K562 (cell line): ENCODE data around the gene NPC1L1. TPM values are rescaled to one million over a fixed set of nuclear protein-coding genes. Genes with fewer than 3 reads are reported as not detected.

Experiments
- HDAC1 ChIP-seq, 2 experiments: fragments of 450-650 bp; IDR thresholded peaks; 2 replicates each; pipeline ENCODE4 v1.6.1; 2016 to 2017; ENCODE audit warnings: inconsistent platforms in 1 of 2, mild to moderate bottlenecking in 1 of 2, moderate library complexity in 1 of 2
- NFRKB ChIP-seq: fragments of 450-650 bp; IDR thresholded peaks from 2 replicates; pipeline ENCODE4 v1.6.1; 2016; ENCODE audit warnings: low read depth
- RBM22 ChIP-seq: fragments of 200-400 bp; formaldehyde crosslinking; IDR thresholded peaks from 2 replicates; pipeline ENCODE4 v1.6.1; 2018; ENCODE audit warnings: low read length, low read depth; ENCODE audit not compliant: poor library complexity, severe bottlenecking
- USF1 ChIP-seq: sonication (generic); formaldehyde crosslinking; IDR thresholded peaks from 2 replicates; pipeline ENCODE4 v1.9.0; 2022; ENCODE audit warnings: mild to moderate bottlenecking, missing genetic modification reagents
- polyA plus RNA-seq, 8 experiments: library from polyadenylated mRNA; depleted of rRNA in 4 of 8; stranded (reverse) in 5 of 8; unstranded in 3 of 8; fragments of >200 nt; fragmentation: Nextera tagmentation in 2 of 8; fragmentation: Illumina TruSeq in 1 of 8; extraction: Ambion mirVana in 2 of 8; extraction: Trizol in 1 of 8; gene quantifications; 2 replicates each; pipeline versions ENCODE4 v1.2.1 to v1.2.3, GENCODE V29; 2011 to 2014; ENCODE audit warnings: inconsistent platforms in 1 of 8, missing spikeins in 1 of 8
- total RNA-seq, 7 experiments: library from RNA; depleted of rRNA in 6 of 7; stranded (reverse); fragments of >200 nt in 6 of 7; fragmentation: Illumina TruSeq in 2 of 7; extraction: Trizol in 2 of 7; gene quantifications; 2 replicates each; pipeline versions ENCODE4 v1.2.1 to v1.2.3, GENCODE V29; 2011 to 2021; ENCODE audit warnings: low replicate concordance in 1 of 7
- TF ChIP-seq, protein P1 (sequence below), 2 experiments: fragments of 450-650 bp in 1 of 2; sonication (generic) in 1 of 2; formaldehyde crosslinking in 1 of 2; IDR thresholded peaks; 2 replicates each; pipeline versions ENCODE4 v1.7.1 to v1.9.0; 2016 to 2022; ENCODE audit warnings: inconsistent platforms in 1 of 2, mild to moderate bottlenecking in 1 of 2, missing genetic modification reagents in 1 of 2
- TF ChIP-seq, protein P2 (sequence below): fragments of 250-450 bp; sonication (Bioruptor Pico); IDR thresholded peaks from 2 replicates; pipeline ENCODE4 v1.4.0; 2020; ENCODE audit warnings: mild to moderate bottlenecking
- TF ChIP-seq, protein P3 (sequence below): sonication (generic); formaldehyde crosslinking; IDR thresholded peaks from 2 replicates; pipeline ENCODE4 v1.8.0; 2022; ENCODE audit warnings: mild to moderate bottlenecking, missing genetic modification reagents
- TF ChIP-seq, protein P4 (sequence below): sonication (generic); formaldehyde crosslinking; IDR thresholded peaks from 2 replicates; pipeline ENCODE4 v1.8.1; 2023; ENCODE audit warnings: mild to moderate bottlenecking, missing genetic modification reagents

The NPC1L1 gene
- total and polyA plus RNA-seq, 9 of the 15 experiments (the other 6 are each of a cell fraction or from before 2014, with no cell fraction given) = 0.01 to 0.18 (median 0.07) TPM; not detected in 4

GRCh38 chr7:44573464-44574286, 32.5 kb upstream of the NPC1L1 start, which contains the start of gene DDX56 (continued):
- TF ChIP-seq, protein P1, sequence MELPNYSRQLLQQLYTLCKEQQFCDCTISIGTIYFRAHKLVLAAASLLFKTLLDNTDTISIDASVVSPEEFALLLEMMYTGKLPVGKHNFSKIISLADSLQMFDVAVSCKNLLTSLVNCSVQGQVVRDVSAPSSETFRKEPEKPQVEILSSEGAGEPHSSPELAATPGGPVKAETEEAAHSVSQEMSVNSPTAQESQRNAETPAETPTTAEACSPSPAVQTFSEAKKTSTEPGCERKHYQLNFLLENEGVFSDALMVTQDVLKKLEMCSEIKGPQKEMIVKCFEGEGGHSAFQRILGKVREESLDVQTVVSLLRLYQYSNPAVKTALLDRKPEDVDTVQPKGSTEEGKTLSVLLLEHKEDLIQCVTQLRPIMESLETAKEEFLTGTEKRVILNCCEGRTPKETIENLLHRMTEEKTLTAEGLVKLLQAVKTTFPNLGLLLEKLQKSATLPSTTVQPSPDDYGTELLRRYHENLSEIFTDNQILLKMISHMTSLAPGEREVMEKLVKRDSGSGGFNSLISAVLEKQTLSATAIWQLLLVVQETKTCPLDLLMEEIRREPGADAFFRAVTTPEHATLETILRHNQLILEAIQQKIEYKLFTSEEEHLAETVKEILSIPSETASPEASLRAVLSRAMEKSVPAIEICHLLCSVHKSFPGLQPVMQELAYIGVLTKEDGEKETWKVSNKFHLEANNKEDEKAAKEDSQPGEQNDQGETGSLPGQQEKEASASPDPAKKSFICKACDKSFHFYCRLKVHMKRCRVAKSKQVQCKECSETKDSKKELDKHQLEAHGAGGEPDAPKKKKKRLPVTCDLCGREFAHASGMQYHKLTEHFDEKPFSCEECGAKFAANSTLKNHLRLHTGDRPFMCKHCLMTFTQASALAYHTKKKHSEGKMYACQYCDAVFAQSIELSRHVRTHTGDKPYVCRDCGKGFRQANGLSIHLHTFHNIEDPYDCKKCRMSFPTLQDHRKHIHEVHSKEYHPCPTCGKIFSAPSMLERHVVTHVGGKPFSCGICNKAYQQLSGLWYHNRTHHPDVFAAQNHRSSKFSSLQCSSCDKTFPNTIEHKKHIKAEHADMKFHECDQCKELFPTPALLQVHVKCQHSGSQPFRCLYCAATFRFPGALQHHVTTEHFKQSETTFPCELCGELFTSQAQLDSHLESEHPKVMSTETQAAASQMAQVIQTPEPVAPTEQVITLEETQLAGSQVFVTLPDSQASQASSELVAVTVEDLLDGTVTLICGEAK (IDR thresholded peaks at IDR 0.05) = peak; percentile 96
- TF ChIP-seq, protein P1 (CRISPR knock-in tag; IDR thresholded peaks at IDR 0.05) = no peak
- TF ChIP-seq RBM22 (peak; percentile 40), HDAC1 (IDR thresholded peaks at IDR 0.05) (peak in 1 of 2 experiments; percentile 91; a peak in 2 of 4 replicates), NFRKB (peak; percentile 65), USF1 (CRISPR knock-in tag) (peak; percentile 46; the same call in 1 of the 2 replicates)
- TF ChIP-seq, protein P2, sequence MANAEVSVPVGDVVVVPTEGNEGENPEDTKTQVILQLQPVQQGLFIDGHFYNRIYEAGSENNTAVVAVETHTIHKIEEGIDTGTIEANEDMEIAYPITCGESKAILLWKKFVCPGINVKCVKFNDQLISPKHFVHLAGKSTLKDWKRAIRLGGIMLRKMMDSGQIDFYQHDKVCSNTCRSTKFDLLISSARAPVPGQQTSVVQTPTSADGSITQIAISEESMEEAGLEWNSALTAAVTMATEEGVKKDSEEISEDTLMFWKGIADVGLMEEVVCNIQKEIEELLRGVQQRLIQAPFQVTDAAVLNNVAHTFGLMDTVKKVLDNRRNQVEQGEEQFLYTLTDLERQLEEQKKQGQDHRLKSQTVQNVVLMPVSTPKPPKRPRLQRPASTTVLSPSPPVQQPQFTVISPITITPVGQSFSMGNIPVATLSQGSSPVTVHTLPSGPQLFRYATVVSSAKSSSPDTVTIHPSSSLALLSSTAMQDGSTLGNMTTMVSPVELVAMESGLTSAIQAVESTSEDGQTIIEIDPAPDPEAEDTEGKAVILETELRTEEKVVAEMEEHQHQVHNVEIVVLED = peak; percentile 77
- TF ChIP-seq, protein P3, sequence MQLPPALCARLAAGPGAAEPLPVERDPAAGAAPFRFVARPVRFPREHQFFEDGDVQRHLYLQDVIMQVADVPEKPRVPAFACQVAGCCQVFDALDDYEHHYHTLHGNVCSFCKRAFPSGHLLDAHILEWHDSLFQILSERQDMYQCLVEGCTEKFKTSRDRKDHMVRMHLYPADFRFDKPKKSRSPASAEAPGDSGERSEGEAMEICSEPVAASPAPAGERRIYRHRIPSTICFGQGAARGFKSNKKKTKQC (CRISPR knock-in tag) = peak; percentile 91; the same call in 1 of the 2 replicates
- TF ChIP-seq, protein P4, sequence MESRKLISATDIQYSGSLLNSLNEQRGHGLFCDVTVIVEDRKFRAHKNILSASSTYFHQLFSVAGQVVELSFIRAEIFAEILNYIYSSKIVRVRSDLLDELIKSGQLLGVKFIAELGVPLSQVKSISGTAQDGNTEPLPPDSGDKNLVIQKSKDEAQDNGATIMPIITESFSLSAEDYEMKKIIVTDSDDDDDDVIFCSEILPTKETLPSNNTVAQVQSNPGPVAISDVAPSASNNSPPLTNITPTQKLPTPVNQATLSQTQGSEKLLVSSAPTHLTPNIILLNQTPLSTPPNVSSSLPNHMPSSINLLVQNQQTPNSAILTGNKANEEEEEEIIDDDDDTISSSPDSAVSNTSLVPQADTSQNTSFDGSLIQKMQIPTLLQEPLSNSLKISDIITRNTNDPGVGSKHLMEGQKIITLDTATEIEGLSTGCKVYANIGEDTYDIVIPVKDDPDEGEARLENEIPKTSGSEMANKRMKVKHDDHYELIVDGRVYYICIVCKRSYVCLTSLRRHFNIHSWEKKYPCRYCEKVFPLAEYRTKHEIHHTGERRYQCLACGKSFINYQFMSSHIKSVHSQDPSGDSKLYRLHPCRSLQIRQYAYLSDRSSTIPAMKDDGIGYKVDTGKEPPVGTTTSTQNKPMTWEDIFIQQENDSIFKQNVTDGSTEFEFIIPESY (CRISPR knock-in tag) = peak; percentile 7; the same call in 1 of the 2 replicates
